K562 (cell line): ENCODE measurements around the gene CST9L. TPM values are rescaled to one million over a fixed set of nuclear protein-coding genes. Genes with fewer than 3 reads are reported as not detected.

Source experiments
- ATAC-seq: fragments of 200-7000 bp; cut with Tn5 transposase; 3 replicates; pipeline ENCODE4 v1.9.1; 2020; ENCODE audit warnings: moderate library complexity
- BruUV-seq: library from RNA; stranded (reverse); fragments of 400-500 nt; replicated peaks from 2 replicates; lab custom pipeline; 2021; lab: Mats Ljungman, UMichigan
- CTCF ChIA-PET: fragments of 300-600 bp; formaldehyde crosslinking; extraction: SDS; loops from one replicate; lab custom pipeline; 2021; ENCODE audit warnings: low intra/inter-chr PET ratio; lab: Yijun Ruan, JAX
- POLR2A ChIA-PET: fragments of 300-600, 350-650 bp; sonication (Branson Sonifier 250); formaldehyde crosslinking; extraction: SDS; loops from one replicate; lab custom pipeline; 2021; ENCODE audit warnings: antibody characterized with exemption, inconsistent platforms; lab: Yijun Ruan, JAX
- DNase-seq, 4 experiments: peaks; one replicate each; pipeline versions ENCODE4 v3.0.0 to v3.0.0-alpha.2; 2011 to 2018; ENCODE audit warnings: low spot score in 3 of 4, mixed read lengths in 3 of 4; ENCODE audit errors: extremely low read depth in 1 of 4
- FAIRE-seq: peaks from 2 replicates; lab custom pipeline; 2011; peaks lifted over from hg19 to GRCh38; lab: Jason Lieb, UNC
- H2AFZ ChIP-seq: 2 replicates; pipeline ENCODE4 v1.6.0; 2011; ENCODE audit warnings: low read depth, low read length, control low read depth, inconsistent platforms
- H3K27ac ChIP-seq: fragments of 200-600 bp; 3 replicates; pipeline ENCODE4 v1.8.0; 2011; ENCODE audit warnings: low read depth, mild to moderate bottlenecking, control low read depth, inconsistent platforms, low read length, moderate library complexity, mixed read lengths; ENCODE audit errors: extremely low read depth
- H3K27me3 ChIP-seq, 2 experiments: fragments of 300-600 bp in 1 of 2; 2 replicates in 1 of 2; 3 replicates in 1 of 2; pipeline versions ENCODE4 v1.6.0 to v1.8.0; 2011; ENCODE audit warnings: inconsistent platforms in 2 of 2, low read length in 2 of 2, mild to moderate bottlenecking in 1 of 2, mixed read lengths in 1 of 2, moderate library complexity in 1 of 2; ENCODE audit not compliant: control insufficient read depth in 2 of 2, insufficient read depth in 2 of 2
- H3K36me3 ChIP-seq: fragments of 300-600 bp; 3 replicates; pipeline ENCODE4 v1.8.0; 2011; ENCODE audit warnings: mild to moderate bottlenecking, low read length, inconsistent platforms; ENCODE audit not compliant: control insufficient read depth, insufficient read depth
- H3K4me1 ChIP-seq, 2 experiments: fragments of 200-600 bp in 1 of 2; replicated peaks in 1 of 2; 2 replicates in 1 of 2; 3 replicates in 1 of 2; pipeline versions ENCODE4 v1.5.1 to v1.8.0; 2011; ENCODE audit warnings: inconsistent platforms in 2 of 2, low read length in 2 of 2, mild to moderate bottlenecking in 1 of 2, mixed read lengths in 1 of 2, moderate library complexity in 1 of 2; ENCODE audit not compliant: control insufficient read depth in 2 of 2, insufficient read depth in 2 of 2
- H3K4me2 ChIP-seq: 2 replicates; pipeline ENCODE4 v1.6.1; 2011; ENCODE audit warnings: low read length, control low read depth, inconsistent platforms, mixed read lengths; ENCODE audit not compliant: insufficient read depth
- H3K4me3 ChIP-seq: fragments of 200-600 bp; sonication (generic), shearing (Covaris generic); 2 replicates; pipeline ENCODE4 v1.5.1; 2016; ENCODE audit warnings: control low read depth, inconsistent platforms
- H3K79me2 ChIP-seq: fragments of 200-600 bp; 3 replicates; pipeline ENCODE4 v1.8.0; 2011; ENCODE audit warnings: low read length, inconsistent platforms; ENCODE audit not compliant: control insufficient read depth, insufficient read depth
- H3K9ac ChIP-seq, 2 experiments: 2 replicates each; pipeline versions ENCODE4 v1.6.0 to v1.6.1; 2011; ENCODE audit warnings: low read depth in 2 of 2, low read length in 2 of 2, control low read depth in 1 of 2, inconsistent platforms in 1 of 2, mild to moderate bottlenecking in 1 of 2, mixed read lengths in 1 of 2; ENCODE audit not compliant: insufficient read depth in 1 of 2
- H3K9me1 ChIP-seq: one replicate; pipeline ENCODE4 v1.6.0; 2011; ENCODE audit warnings: inconsistent platforms, mild to moderate bottlenecking, low read length, moderate library complexity; ENCODE audit not compliant: control insufficient read depth, insufficient read depth
- H3K9me3 ChIP-seq: replicated peaks from 2 replicates; pipeline ENCODE4 v1.5.1; 2011; ENCODE audit warnings: low read depth, low read length, inconsistent platforms; ENCODE audit not compliant: control insufficient read depth, insufficient read depth
- H4K20me1 ChIP-seq: replicated peaks from 2 replicates; pipeline ENCODE4 v1.6.1; 2011; ENCODE audit warnings: low read length, inconsistent platforms, mixed read lengths; ENCODE audit not compliant: control insufficient read depth, insufficient read depth
- FOSL1 ChIP-seq: fragments of 200-800 bp; sonication (Bioruptor generic); conservative IDR thresholded peaks from 2 replicates; pipeline ENCODE4 v1.6.1; 2016; ENCODE audit warnings: missing genetic modification characterization, missing compliant biosample characterization
- ZNF212 ChIP-seq: fragments of 450-650 bp; formaldehyde crosslinking; IDR thresholded peaks from 2 replicates; pipeline ENCODE4 v1.4.0; 2020; ENCODE audit warnings: mild to moderate bottlenecking
- ZNF561 ChIP-seq: fragments of 450-650 bp; formaldehyde crosslinking; conservative IDR thresholded peaks from 2 replicates; pipeline ENCODE4 v1.4.0; 2020; ENCODE audit warnings: mild to moderate bottlenecking, moderate library complexity
- WGBS: fragments of 100-300 bp; shearing (Covaris generic); methylation state at CpG from one replicate; pipeline ENCODE4 v1.1.6; 2016; ENCODE audit warnings: low coverage, mixed read lengths; ENCODE audit not compliant: insufficient coverage; ENCODE audit errors: missing lambda C conversion rate; 5-methylcytosine and 5-hydroxymethylcytosine counted together
- in situ Hi-C: fragments of 300-500 bp; cut with MboI; formaldehyde crosslinking; loops from 4 replicates; pipeline ENCODE4 v1.15.0; 2018; ENCODE audit warnings: inconsistent platforms, mixed read lengths
- intact Hi-C: fragments of 100-400 bp; cut with micrococcal nuclease; formaldehyde crosslinking; loops from 2 replicates; pipeline ENCODE4 v1.14.2; 2022
- polyA plus RNA-seq, 8 experiments: library from polyadenylated mRNA; depleted of rRNA in 4 of 8; stranded (reverse) in 5 of 8; unstranded in 3 of 8; fragments of >200 nt; fragmentation: Nextera tagmentation in 2 of 8; fragmentation: Illumina TruSeq in 1 of 8; extraction: Ambion mirVana in 2 of 8; extraction: Trizol in 1 of 8; gene quantifications; 2 replicates each; pipeline versions ENCODE4 v1.2.1 to v1.2.3, GENCODE V29; 2011 to 2014; ENCODE audit warnings: inconsistent platforms in 1 of 8, missing spikeins in 1 of 8
- total RNA-seq, 7 experiments: library from RNA; depleted of rRNA in 6 of 7; stranded (reverse); fragments of >200 nt in 6 of 7; fragmentation: Illumina TruSeq in 2 of 7; extraction: Trizol in 2 of 7; gene quantifications; 2 replicates each; pipeline versions ENCODE4 v1.2.1 to v1.2.3, GENCODE V29; 2011 to 2021; ENCODE audit warnings: low replicate concordance in 1 of 7
- TF ChIP-seq, protein P1 (sequence below), 2 experiments: fragments of 450-650 bp in 1 of 2; sonication (generic) in 1 of 2; formaldehyde crosslinking in 1 of 2; IDR thresholded peaks in 1 of 2; conservative IDR thresholded peaks in 1 of 2; 2 replicates each; pipeline versions ENCODE4 v1.6.1 to v1.8.1; 2016 to 2023; ENCODE audit warnings: mild to moderate bottlenecking in 2 of 2, moderate library complexity in 2 of 2, inconsistent platforms in 1 of 2, missing genetic modification reagents in 1 of 2

CST9L gene
- total and polyA plus RNA-seq, 9 of the 15 experiments (the other 6 are each of a cell fraction or from before 2014, with no cell fraction given), result not detected

DNA sequence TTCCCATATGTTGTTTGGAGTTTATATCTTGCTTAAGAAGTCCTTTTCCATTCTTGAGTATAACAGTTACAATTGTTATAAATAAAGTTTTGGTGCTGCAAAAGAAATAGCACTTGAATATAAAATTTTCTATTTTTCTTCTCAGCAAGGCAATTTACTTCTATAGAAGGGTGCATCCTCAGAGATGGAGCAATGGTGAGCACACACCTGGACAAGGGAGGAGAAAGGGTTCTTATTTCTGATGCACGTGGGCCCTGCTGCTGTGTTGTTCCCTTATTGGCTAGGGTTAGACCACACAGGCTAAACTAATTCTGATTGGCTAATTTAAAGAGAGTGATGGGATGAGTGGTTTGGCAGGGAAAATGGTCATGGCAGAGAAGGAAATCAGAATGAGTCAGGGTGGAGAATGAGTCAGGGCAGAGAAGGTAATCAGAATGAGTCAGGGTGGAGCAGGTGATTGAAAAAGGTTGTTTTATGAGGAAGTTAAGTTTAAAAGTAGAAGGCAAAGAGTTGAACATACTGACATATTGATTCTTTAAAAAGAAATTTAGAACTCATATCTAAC is 39.3 kb downstream of the CST9L start:
- intact Hi-C loops (no loop called here), in situ Hi-C loops (no loop called here)
- Histone ChIP-seq H2AFZ (no peak overlapping the region), H3K9me3 (no peaks in the 10 kb centered on the region), H3K79me2 (no peaks in the 10 kb centered on the region), H3K27me3 (no peaks in the 10 kb centered on the region; a peak in 1 of 5 replicates), H3K36me3 (no peaks in the 10 kb centered on the region), H3K9me1 (no peaks in the 10 kb centered on the region), H3K4me2 (no peak overlapping the region), H4K20me1 (no peaks in the 10 kb centered on the region), H3K4me1 (no peaks in the 10 kb centered on the region), H3K9ac (no peak overlapping the region), H3K27ac (no peak overlapping the region), H3K4me3 (no peak overlapping the region)
- ATAC-seq (no peak), FAIRE-seq (no peak), DNase-seq (no peak)
- ChIA-PET POLR2A (no interaction called here), CTCF (no interaction called here)
- BruUV-seq, result no TSS peak
- WGBS, result 0% methylated on average over 1 of the region's 1 CpG
- no peak for TF ChIP-seq ZNF212 (CRISPR knock-in tag)
- peak; percentile 42; the same call in 1 of the 2 replicates for TF ChIP-seq FOSL1 (tag)
- TF ChIP-seq, protein P1, sequence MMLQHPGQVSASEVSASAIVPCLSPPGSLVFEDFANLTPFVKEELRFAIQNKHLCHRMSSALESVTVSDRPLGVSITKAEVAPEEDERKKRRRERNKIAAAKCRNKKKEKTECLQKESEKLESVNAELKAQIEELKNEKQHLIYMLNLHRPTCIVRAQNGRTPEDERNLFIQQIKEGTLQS (IDR thresholded peaks at IDR 0.05), result peak; percentile 48
- TF ChIP-seq, protein P1 (CRISPR knock-in tag; conservative IDR thresholded peaks at IDR 0.05), result no peak
- no peak for TF ChIP-seq ZNF561 (CRISPR knock-in tag)
